ENCODE measurements around the gene TBC1D9B. TPM values are rescaled to one million over a fixed set of nuclear protein-coding genes. Genes with fewer than 3 reads are reported as not detected.

The TBC1D9B gene
- total RNA-seq, 1 donor from 2014 or later, result 114 TPM

GRCh38 chr5:179895861-179896260, 11.8 kb downstream of the TBC1D9B start:
- Mint-ChIP-seq H3K9me3 (no peaks in the 10 kb centered on the region), H3K4me3 (no peak overlapping the region), H3K36me3 (peaks cover 11% of the 10 kb centered on the region), H3K4me1 (ENCODE audit: unreplicated experiment) (no peaks in the 10 kb centered on the region), H3K27ac (no peak overlapping the region), H3K27me3 (no peaks in the 10 kb centered on the region)
- no peak for DNase-seq (ENCODE audit: extremely low spot score, unreplicated experiment)
- TF ChIP-seq CTCF (conservative IDR thresholded peaks at IDR 0.05), result no peak

GRCh38 chr5:179893958-179894895, 13.5 kb downstream of the TBC1D9B start:
- H3K27me3 Mint-ChIP-seq, result no peaks in the 10 kb centered on the region
- no peak overlapping the region for H3K27ac Mint-ChIP-seq
- no peak overlapping the region for H3K4me3 Mint-ChIP-seq
- H3K9me3 Mint-ChIP-seq, result no peaks in the 10 kb centered on the region
- H3K36me3 Mint-ChIP-seq, result peaks cover 10% of the 10 kb centered on the region
- no peaks in the 10 kb centered on the region for H3K4me1 Mint-ChIP-seq (ENCODE audit: unreplicated experiment)
- TF ChIP-seq CTCF (conservative IDR thresholded peaks at IDR 0.05), result no peak
- DNase-seq (ENCODE audit: extremely low spot score, unreplicated experiment), result no peak

GRCh38 chr5:179893076-179893957, 14.4 kb downstream of the TBC1D9B start:
- Mint-ChIP-seq H3K9me3 (no peaks in the 10 kb centered on the region), H3K36me3 (peaks cover 5% of the 10 kb centered on the region), H3K27ac (no peak overlapping the region), H3K4me1 (ENCODE audit: unreplicated experiment) (no peaks in the 10 kb centered on the region), H3K4me3 (no peak overlapping the region), H3K27me3 (no peaks in the 10 kb centered on the region)
- no peak for TF ChIP-seq CTCF (conservative IDR thresholded peaks at IDR 0.05)
- no peak for DNase-seq (ENCODE audit: extremely low spot score, unreplicated experiment)

- no peak for TF ChIP-seq CTCF (conservative IDR thresholded peaks at IDR 0.05)
Measured at GRCh38 chr5:179892255-179892654, 15.4 kb downstream of the TBC1D9B start.

GRCh38 chr5:179890751-179891682, 16.7 kb downstream of the TBC1D9B start:
- Mint-ChIP-seq H3K4me1 (ENCODE audit: unreplicated experiment) (no peaks in the 10 kb centered on the region), H3K4me3 (no peak overlapping the region), H3K27me3 (no peaks in the 10 kb centered on the region), H3K27ac (no peak overlapping the region), H3K9me3 (peaks cover under 1% of the 10 kb centered on the region), H3K36me3 (peaks cover 15% of the 10 kb centered on the region)
- TF ChIP-seq CTCF (conservative IDR thresholded peaks at IDR 0.05), result no peak
- no peak for DNase-seq (ENCODE audit: extremely low spot score, unreplicated experiment)

More at GRCh38 chr5:179892255-179892654, 15.4 kb downstream of the TBC1D9B start:
- Mint-ChIP-seq H3K4me3 (no peak overlapping the region), H3K27me3 (no peaks in the 10 kb centered on the region), H3K4me1 (ENCODE audit: unreplicated experiment) (no peaks in the 10 kb centered on the region), H3K9me3 (no peaks in the 10 kb centered on the region), H3K27ac (no peak overlapping the region), H3K36me3 (peaks cover 4% of the 10 kb centered on the region)
- DNase-seq (ENCODE audit: extremely low spot score, unreplicated experiment), result no peak

All from type B pancreatic cell (in vitro differentiated cells).